Chondrocyte (in vitro differentiated cells): ENCODE measurements around the gene CNTD1. TPM values are rescaled to one million over a fixed set of nuclear protein-coding genes. Genes with fewer than 3 reads are reported as not detected.

Experiments used
- DNase-seq: peaks from one replicate; pipeline ENCODE4 v3.0.0; 2021; ENCODE audit warnings: mixed read lengths, low spot score
- H3K27ac Mint-ChIP-seq: one replicate; pipeline ENCODE4 v1.8.0; 2021; ENCODE audit warnings: mild to moderate bottlenecking, moderate library complexity, mixed read lengths; ENCODE audit not compliant: unreplicated experiment
- H3K27me3 Mint-ChIP-seq: 2 replicates; pipeline ENCODE4 v1.8.0; 2021; ENCODE audit warnings: low read depth, mixed read lengths
- H3K36me3 Mint-ChIP-seq: 2 replicates; pipeline ENCODE4 v1.8.0; 2021; ENCODE audit warnings: low read depth, mixed read lengths
- H3K4me1 Mint-ChIP-seq: 2 replicates; pipeline ENCODE4 v1.8.0; 2021; ENCODE audit warnings: low read depth, mild to moderate bottlenecking, mixed read lengths
- H3K4me3 Mint-ChIP-seq: one replicate; pipeline ENCODE4 v1.8.0; 2021; ENCODE audit warnings: mild to moderate bottlenecking, moderate library complexity, mixed read lengths; ENCODE audit not compliant: unreplicated experiment
- H3K9me3 Mint-ChIP-seq: 2 replicates; pipeline ENCODE4 v1.8.0; 2021; ENCODE audit warnings: low read depth, mixed read lengths
- total RNA-seq: library from RNA; stranded (reverse); gene quantifications from 3 replicates; pipeline ENCODE4 v1.2.1, GENCODE V29; 2021
- TF ChIP-seq, protein P1 (sequence below): fragments of 200-600 bp; sonication (generic); IDR thresholded peaks from 2 replicates; pipeline ENCODE4 v1.5.0; 2021; ENCODE audit warnings: antibody characterized with exemption, mild to moderate bottlenecking, moderate library complexity

Gene CNTD1
- total RNA-seq, 1 donor from 2014 or later, result not detected

DNA sequence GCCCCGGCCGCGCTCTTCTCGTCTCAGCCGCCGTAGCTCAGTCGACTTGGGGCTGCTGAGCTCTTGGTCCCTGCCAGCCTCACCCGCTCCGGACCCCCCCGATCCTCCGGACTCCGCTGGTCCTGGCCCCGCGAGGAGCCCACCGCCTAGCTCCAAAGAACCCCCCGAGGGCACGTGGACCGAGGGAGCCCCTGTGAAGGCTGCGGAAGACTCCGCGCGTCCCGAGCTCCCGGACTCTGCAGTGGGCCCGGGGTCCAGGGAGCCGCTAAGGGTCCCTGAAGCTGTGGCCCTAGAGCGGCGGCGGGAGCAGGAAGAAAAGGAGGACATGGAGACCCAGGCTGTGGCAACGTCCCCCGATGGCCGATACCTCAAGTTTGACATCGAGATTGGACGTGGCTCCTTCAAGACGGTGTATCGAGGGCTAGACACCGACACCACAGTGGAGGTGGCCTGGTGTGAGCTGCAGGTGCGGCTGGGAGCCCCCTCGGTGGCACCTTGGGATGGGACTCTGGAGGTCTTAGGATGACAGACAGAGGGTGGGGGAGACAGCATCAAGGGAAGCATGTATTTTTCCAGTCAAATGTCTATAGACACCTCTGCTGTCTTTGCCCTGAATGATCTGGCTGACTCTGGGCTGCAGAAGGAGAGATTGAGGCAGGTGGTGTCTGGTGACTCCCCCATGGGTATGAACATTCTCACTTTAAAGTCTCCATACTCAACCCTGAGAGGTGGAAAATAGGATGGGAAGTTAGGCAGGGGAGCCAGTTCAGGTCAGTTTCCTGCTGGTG, 17.6 kb upstream of the CNTD1 start:
- no peak overlapping the region for H3K27ac Mint-ChIP-seq
- H3K27me3 Mint-ChIP-seq, result peaks cover 8% of the 10 kb centered on the region
- H3K36me3 Mint-ChIP-seq, result peaks cover 7% of the 10 kb centered on the region
- H3K4me3 Mint-ChIP-seq, result peak overlapping the region; percentile 47
- DNase-seq, result no peak
- peaks cover 20% of the 10 kb centered on the region for H3K4me1 Mint-ChIP-seq
- TF ChIP-seq, protein P1, sequence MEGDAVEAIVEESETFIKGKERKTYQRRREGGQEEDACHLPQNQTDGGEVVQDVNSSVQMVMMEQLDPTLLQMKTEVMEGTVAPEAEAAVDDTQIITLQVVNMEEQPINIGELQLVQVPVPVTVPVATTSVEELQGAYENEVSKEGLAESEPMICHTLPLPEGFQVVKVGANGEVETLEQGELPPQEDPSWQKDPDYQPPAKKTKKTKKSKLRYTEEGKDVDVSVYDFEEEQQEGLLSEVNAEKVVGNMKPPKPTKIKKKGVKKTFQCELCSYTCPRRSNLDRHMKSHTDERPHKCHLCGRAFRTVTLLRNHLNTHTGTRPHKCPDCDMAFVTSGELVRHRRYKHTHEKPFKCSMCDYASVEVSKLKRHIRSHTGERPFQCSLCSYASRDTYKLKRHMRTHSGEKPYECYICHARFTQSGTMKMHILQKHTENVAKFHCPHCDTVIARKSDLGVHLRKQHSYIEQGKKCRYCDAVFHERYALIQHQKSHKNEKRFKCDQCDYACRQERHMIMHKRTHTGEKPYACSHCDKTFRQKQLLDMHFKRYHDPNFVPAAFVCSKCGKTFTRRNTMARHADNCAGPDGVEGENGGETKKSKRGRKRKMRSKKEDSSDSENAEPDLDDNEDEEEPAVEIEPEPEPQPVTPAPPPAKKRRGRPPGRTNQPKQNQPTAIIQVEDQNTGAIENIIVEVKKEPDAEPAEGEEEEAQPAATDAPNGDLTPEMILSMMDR, result no peak
- H3K9me3 Mint-ChIP-seq, result no peaks in the 10 kb centered on the region

DNA sequence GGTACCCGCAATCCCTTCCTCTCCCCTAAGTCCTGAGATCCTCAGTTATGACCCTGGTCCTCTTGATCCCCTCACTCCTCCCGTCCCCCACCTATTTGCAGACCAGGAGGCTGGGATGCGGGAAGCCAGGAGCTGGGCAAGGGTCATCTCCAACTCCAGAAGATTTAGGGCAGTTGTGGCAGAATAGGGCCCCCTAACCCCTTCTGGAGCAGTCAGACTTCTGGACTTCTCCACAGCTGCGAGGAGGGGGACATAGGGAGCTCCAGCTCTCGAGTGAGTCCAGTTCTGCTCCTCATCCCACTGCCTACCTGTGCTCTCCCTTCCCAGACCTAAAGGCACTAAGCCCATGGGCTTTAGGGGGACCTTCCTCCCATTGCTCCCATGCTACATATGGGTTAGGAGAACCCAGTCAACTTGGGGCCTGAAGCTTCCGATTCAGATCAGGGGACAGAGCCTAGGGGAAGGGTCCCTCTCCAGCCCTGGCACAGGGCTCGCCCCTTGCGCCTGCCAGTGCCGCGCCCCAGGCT, 17.0 kb upstream of the CNTD1 start:
- Mint-ChIP-seq H3K9me3 (no peaks in the 10 kb centered on the region), H3K36me3 (peaks cover 7% of the 10 kb centered on the region), H3K27ac (no peak overlapping the region), H3K4me1 (peaks cover 20% of the 10 kb centered on the region), H3K4me3 (peak overlapping the region; percentile 47), H3K27me3 (peaks cover 8% of the 10 kb centered on the region)
- TF ChIP-seq, protein P1, result no peak
- no peak for DNase-seq

GRCh38 chr17:42782166-42783061, 16.2 kb upstream of the CNTD1 start:
- H3K27me3 Mint-ChIP-seq, result peaks cover 8% of the 10 kb centered on the region
- H3K9me3 Mint-ChIP-seq, result no peaks in the 10 kb centered on the region
- TF ChIP-seq, protein P1, result no peak
- no peak overlapping the region for H3K4me3 Mint-ChIP-seq
- H3K4me1 Mint-ChIP-seq, result peaks cover 20% of the 10 kb centered on the region
- no peak for DNase-seq
- peaks cover 7% of the 10 kb centered on the region for H3K36me3 Mint-ChIP-seq
- H3K27ac Mint-ChIP-seq, result no peak overlapping the region

DNA sequence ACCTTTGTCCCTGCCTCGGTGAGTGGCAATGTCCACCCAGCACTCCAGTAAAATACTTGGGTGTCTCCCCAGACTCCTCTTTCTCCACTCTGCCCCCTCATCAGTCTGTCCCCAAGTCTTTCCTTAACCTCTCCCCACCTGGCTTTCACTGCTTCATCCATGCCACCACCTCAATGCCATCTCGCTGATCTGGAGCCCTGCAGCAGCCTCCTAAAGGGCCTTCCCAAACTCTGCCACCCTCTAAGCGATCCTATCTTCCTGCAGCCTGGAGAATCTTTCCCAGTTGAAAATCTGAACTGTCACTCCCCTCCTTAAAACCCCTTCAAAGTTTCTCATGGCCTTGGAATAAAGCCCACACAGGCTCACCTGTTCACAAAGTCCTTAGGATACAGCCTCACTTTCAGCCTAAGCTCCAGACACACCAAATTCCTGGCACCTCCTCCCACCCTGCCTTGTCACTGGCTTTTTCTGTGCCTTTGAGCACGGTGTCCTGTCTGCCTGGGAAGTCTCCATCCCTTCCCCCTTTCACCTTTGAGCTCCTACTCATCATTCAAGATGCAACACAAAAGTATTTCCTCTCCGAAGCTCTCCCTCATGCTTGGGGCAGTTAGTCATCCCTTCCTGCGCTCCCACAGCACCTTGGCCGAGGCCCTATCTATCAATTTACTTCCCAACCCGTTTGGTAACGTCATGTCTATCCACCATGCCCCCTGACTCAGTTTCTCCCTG, 15.4 kb upstream of the CNTD1 start:
- peaks cover 3% of the 10 kb centered on the region for H3K36me3 Mint-ChIP-seq
- TF ChIP-seq, protein P1, result no peak
- H3K27me3 Mint-ChIP-seq, result peaks cover 8% of the 10 kb centered on the region
- H3K4me1 Mint-ChIP-seq, result peaks cover 20% of the 10 kb centered on the region
- H3K9me3 Mint-ChIP-seq, result no peaks in the 10 kb centered on the region
- no peak overlapping the region for H3K4me3 Mint-ChIP-seq
- DNase-seq, result no peak
- H3K27ac Mint-ChIP-seq, result no peak overlapping the region

DNA sequence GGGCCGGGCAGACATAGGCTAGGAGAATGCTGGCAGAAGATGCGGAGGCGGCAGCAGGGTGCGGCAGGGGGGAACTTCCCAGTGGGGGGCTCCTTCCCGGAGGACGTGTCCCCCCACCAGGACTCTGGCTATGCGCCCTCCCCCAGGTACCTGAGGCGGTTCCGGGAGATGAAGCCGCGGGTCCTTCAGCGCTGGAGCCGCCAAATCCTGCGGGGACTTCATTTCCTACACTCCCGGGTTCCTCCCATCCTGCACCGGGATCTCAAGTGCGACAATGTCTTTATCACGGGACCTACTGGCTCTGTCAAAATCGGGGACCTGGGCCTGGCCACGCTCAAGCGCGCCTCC, 14.9 kb upstream of the CNTD1 start:
- no peaks in the 10 kb centered on the region for H3K9me3 Mint-ChIP-seq
- peaks cover 8% of the 10 kb centered on the region for H3K27me3 Mint-ChIP-seq
- H3K4me1 Mint-ChIP-seq, result peaks cover 20% of the 10 kb centered on the region
- DNase-seq, result no peak
- TF ChIP-seq, protein P1, result no peak
- no peak overlapping the region for H3K27ac Mint-ChIP-seq
- H3K4me3 Mint-ChIP-seq, result no peak overlapping the region
- H3K36me3 Mint-ChIP-seq, result peaks cover 3% of the 10 kb centered on the region
